Ishikawa (cell line): ENCODE measurements around the gene MRPL21.

Experiments used
- CEBPB ChIP-seq: IDR thresholded peaks from 2 replicates; pipeline ENCODE4 v1.6.1; 2012
- CREB1 ChIP-seq: IDR thresholded peaks from 2 replicates; pipeline ENCODE4 v1.6.1; 2012; ENCODE audit warnings: low read depth
- EGR1 ChIP-seq: IDR thresholded peaks from 2 replicates; pipeline ENCODE4 v1.6.1; 2012
- EP300 ChIP-seq: IDR thresholded peaks from 2 replicates; pipeline ENCODE4 v1.6.1; 2012; ENCODE audit warnings: borderline replicate concordance
- FOXM1 ChIP-seq: IDR thresholded peaks from 2 replicates; pipeline ENCODE4 v1.6.1; 2012; ENCODE audit warnings: low read depth, borderline replicate concordance
- NFIC ChIP-seq: IDR thresholded peaks from 2 replicates; pipeline ENCODE4 v1.6.1; 2012
- RAD21 ChIP-seq: IDR thresholded peaks from 2 replicates; pipeline ENCODE4 v1.6.1; 2012; ENCODE audit warnings: low read depth
- TAF1 ChIP-seq: IDR thresholded peaks from 2 replicates; pipeline ENCODE4 v1.6.1; 2012; ENCODE audit warnings: low read depth, mild to moderate bottlenecking
- TCF12 ChIP-seq: IDR thresholded peaks from 2 replicates; pipeline ENCODE4 v1.6.1; 2012; ENCODE audit warnings: low read depth
- TEAD4 ChIP-seq: IDR thresholded peaks from 2 replicates; pipeline ENCODE4 v1.6.1; 2012
- YY1 ChIP-seq: IDR thresholded peaks from 2 replicates; pipeline ENCODE4 v1.6.1; 2012; ENCODE audit warnings: low read depth
- ZBTB7A ChIP-seq: IDR thresholded peaks from 2 replicates; pipeline ENCODE4 v1.6.1; 2012; ENCODE audit warnings: low read depth
- TF ChIP-seq, protein P1 (sequence below): IDR thresholded peaks from 2 replicates; pipeline ENCODE4 v1.6.1; 2012
- TF ChIP-seq, protein P2 (sequence below): IDR thresholded peaks from 2 replicates; pipeline ENCODE4 v1.6.1; 2012; ENCODE audit warnings: low read depth, mild to moderate bottlenecking
- TF ChIP-seq, protein P3 (sequence below): IDR thresholded peaks from 2 replicates; pipeline ENCODE4 v1.6.1; 2012

The MRPL21 gene

DNA sequence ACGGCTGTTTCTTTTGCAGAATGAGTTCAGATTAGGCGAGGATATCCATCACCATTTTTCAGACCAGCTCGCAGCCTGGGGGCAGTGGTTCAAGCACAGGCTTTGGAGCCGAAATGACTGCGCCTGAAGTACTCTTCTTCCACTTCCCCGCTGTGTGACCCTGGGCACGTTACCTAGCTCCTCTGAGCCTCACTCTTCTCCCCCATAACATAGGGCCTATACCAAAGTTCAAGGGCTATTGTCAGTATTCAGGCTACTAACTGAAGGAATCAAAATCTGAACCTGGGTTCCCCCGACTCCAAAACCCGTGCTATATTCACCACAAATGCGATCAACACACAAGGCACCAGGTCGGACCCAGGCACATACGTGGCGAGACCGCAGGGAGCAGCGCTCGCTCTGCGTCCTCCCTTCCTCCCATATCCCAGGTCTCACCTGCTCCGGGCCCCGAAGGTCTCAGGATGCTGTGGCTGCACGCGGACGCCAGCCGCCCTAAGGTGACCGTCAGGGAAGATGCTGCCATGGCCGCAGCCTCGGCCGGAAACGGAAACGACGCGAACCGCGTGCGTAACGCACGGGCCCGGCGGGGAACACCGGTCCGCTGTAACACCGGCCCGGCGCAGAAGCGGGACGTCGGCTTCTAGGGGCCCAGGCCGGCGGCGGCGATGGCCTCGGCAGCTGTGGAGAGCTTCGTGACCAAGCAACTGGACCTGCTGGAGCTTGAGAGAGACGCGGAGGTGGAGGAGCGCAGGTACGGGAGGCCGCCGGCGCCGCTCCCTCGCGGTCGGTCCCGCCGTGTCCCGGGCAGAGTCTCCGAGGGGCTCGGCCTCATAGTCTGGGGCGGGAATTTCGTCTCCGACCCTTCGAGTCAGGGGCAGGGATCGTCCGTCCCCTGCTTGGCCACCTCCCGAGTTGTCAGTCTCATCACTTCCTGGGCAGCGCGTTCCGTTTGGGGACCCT, at the start of gene MRPL21, which contains the start of gene IGHMBP2:
Gene MRPL21 (minus strand): TSS at position 545 of the 960 bp plus-strand sequence. CDS start 22 bp downstream, at position 523.
Gene IGHMBP2 (plus strand): TSS at position 604 of the 960 bp plus-strand sequence. CDS start 62 bp downstream, at position 666.
- TF ChIP-seq RAD21 (peak; percentile 18; the same call in 1 of the 2 replicates), YY1 (peak; percentile 94), EGR1 (peak; percentile 52), TAF1 (peak; percentile 99), TCF12 (peak; percentile 85), CEBPB (peak; percentile 31; the same call in 1 of the 2 replicates), EP300 (peak; percentile 60; the same call in 1 of the 2 replicates), TEAD4 (peak; percentile 62), NFIC (peak; percentile 57; the same call in 1 of the 2 replicates), ZBTB7A (peak; percentile 25; the same call in 1 of the 2 replicates), FOXM1 (0 out of 2 replicates have a peak, but pooled peaks have one; percentile 20), CREB1 (peak; percentile 93)
- TF ChIP-seq, protein P1, sequence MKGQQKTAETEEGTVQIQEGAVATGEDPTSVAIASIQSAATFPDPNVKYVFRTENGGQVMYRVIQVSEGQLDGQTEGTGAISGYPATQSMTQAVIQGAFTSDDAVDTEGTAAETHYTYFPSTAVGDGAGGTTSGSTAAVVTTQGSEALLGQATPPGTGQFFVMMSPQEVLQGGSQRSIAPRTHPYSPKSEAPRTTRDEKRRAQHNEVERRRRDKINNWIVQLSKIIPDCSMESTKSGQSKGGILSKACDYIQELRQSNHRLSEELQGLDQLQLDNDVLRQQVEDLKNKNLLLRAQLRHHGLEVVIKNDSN: peak; percentile 78
- TF ChIP-seq, protein P2, sequence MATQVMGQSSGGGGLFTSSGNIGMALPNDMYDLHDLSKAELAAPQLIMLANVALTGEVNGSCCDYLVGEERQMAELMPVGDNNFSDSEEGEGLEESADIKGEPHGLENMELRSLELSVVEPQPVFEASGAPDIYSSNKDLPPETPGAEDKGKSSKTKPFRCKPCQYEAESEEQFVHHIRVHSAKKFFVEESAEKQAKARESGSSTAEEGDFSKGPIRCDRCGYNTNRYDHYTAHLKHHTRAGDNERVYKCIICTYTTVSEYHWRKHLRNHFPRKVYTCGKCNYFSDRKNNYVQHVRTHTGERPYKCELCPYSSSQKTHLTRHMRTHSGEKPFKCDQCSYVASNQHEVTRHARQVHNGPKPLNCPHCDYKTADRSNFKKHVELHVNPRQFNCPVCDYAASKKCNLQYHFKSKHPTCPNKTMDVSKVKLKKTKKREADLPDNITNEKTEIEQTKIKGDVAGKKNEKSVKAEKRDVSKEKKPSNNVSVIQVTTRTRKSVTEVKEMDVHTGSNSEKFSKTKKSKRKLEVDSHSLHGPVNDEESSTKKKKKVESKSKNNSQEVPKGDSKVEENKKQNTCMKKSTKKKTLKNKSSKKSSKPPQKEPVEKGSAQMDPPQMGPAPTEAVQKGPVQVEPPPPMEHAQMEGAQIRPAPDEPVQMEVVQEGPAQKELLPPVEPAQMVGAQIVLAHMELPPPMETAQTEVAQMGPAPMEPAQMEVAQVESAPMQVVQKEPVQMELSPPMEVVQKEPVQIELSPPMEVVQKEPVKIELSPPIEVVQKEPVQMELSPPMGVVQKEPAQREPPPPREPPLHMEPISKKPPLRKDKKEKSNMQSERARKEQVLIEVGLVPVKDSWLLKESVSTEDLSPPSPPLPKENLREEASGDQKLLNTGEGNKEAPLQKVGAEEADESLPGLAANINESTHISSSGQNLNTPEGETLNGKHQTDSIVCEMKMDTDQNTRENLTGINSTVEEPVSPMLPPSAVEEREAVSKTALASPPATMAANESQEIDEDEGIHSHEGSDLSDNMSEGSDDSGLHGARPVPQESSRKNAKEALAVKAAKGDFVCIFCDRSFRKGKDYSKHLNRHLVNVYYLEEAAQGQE: peak; percentile 40; the same call in 1 of the 2 replicates
- TF ChIP-seq, protein P3, sequence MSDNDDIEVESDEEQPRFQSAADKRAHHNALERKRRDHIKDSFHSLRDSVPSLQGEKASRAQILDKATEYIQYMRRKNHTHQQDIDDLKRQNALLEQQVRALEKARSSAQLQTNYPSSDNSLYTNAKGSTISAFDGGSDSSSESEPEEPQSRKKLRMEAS: peak; percentile 92

DNA sequence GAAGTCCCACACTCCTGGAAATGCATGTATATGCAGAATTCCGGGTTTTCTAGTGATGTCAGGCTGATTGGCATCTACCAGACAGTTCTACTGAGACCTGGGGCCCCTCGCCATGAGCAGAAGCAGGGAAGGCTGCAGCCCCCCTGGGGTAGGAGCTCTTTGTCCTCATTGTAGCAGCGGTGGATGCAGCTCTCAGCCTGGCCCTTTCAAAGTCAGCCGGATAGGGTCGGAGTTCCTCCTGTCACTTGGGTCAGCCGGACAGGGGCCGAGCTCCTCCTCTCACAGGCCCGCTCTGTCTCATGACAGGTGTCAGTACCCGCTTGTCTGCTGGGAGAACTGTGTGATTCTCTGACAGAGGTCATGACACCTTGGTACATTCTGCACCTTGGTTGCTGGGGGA, 47.1 kb upstream of the MRPL21 start:
- TF ChIP-seq CEBPB: no peak

DNA sequence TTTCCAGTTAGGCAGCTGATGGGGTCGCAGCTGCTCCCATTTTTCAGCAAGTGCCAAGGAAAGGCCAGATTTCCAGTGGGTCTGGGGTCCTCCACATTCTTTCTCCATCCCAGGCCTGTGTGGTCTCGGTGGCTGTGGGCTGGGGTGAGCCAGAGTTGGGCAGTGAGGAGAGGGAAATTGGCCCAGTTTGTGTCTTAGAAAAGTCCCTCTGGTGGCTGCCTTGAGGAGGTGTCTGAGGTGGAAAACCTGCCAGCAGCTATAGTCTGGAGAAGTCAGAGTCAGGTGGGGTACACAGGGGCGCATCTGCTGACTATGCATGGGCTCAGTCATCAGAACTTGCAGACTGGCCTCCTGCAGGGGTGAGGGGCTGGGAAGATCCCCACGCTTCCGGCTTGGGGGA, 46.6 kb upstream of the MRPL21 start:
- TF ChIP-seq TAF1: no peak
- 0 out of 2 replicates have a peak, but pooled peaks have one; percentile 31 for TF ChIP-seq RAD21

DNA sequence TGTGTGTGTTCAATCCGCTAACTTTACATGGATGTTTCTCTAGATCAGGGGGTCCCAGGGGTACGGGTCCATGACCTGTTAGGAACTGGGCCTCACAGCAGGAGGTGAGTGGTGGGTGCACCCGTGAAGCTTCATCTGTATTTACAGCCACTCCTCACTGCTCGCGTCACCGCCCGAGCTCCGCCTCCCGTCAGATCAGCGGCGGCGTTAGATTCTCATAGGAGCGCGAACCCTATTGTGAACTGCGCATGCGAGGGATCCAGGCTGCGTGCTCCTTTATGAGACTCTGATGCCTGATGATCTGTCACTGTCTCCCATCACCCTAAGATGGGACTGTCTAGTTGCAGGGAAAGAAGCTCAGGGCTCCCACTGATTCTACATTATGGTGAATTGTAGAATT, 45.3 kb upstream of the MRPL21 start:
- TF ChIP-seq EGR1: no peak
- no peak for TF ChIP-seq NFIC
- no peak for TF ChIP-seq TAF1
- TF ChIP-seq, protein P1: no peak
- TF ChIP-seq, protein P2: no peak
- TF ChIP-seq ZBTB7A: no peak
- TF ChIP-seq TCF12: no peak
- TF ChIP-seq EP300: no peak
- TF ChIP-seq YY1: no peak
- no peak for TF ChIP-seq CREB1
- TF ChIP-seq, protein P3: no peak
- no peak for TF ChIP-seq RAD21
- TF ChIP-seq CEBPB: no peak
- no peak for TF ChIP-seq TEAD4
- no peak for TF ChIP-seq FOXM1

DNA sequence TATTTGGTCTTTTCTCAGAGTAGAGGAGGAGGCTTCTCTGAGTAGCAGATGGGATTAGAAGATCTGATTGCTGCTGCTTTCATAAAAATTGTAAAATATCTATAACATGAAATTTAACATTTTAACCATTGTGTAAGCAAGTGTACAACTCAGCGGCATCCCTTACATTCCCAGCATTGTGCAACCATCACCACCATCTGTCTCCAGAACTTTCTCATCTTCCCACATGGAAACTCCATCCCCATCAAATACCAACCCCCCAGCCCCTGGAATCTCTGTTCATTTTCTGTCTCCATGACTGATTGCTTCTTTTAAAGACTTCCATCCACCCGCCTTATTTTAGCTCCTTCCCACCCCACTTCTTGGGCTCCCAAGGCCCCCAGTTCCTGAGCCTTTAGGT, 44.9 kb upstream of the MRPL21 start:
- TF ChIP-seq FOXM1 (no peak), TCF12 (no peak), YY1 (no peak), NFIC (no peak), TEAD4 (no peak), EP300 (no peak), ZBTB7A (no peak), TAF1 (no peak)
- TF ChIP-seq, protein P3: no peak
